CD8-positive, alpha-beta memory T cell (primary cell): Measurements from ENCODE around the gene PDE3B. TPM values are rescaled to one million over a fixed set of nuclear protein-coding genes. Genes with fewer than 3 reads are reported as not detected.
A peak's percentile ranks its signal among the peaks of the same experiment; 100 is the strongest.
"Not testable (repeated sequence)": the region's sequence is repeated elsewhere in the genome, so short reads cannot be mapped to it uniquely, and the experiment has no call there.

Experiments used
- CTCF ChIA-PET: fragments of 350-600 bp; sonication (Branson Sonifier 250); formaldehyde crosslinking; loops from one replicate; lab custom pipeline; 2021; ENCODE audit warnings: antibody characterized with exemption; lab: Charles Lee
- POLR2A ChIA-PET: fragments of 350-600 bp; sonication (Branson Sonifier 250); formaldehyde crosslinking; loops from one replicate; lab custom pipeline; 2021; ENCODE audit warnings: antibody characterized with exemption; lab: Charles Lee
- DNase-seq, 5 donors: peaks; one replicate each; pipeline versions ENCODE4 v3.0.0 to v3.0.0-alpha.2; 2020 to 2022; ENCODE audit warnings: mixed read lengths in 1 of 5
- H3K27ac ChIP-seq: one replicate; pipeline ENCODE4 v1.7.0; 2013; ENCODE audit warnings: low read depth, mild to moderate bottlenecking, low read length, moderate library complexity
- H3K27me3 ChIP-seq: 2 replicates; pipeline ENCODE4 v1.7.0; 2013; ENCODE audit warnings: low read length, mild to moderate bottlenecking; ENCODE audit not compliant: insufficient read depth, poor library complexity, severe bottlenecking
- H3K36me3 ChIP-seq: 2 replicates; pipeline ENCODE4 v1.7.0; 2013; ENCODE audit warnings: mild to moderate bottlenecking, low read length, moderate library complexity; ENCODE audit not compliant: insufficient read depth
- H3K4me1 ChIP-seq: 2 replicates; pipeline ENCODE4 v1.7.0; 2013; ENCODE audit warnings: mild to moderate bottlenecking, low read length, moderate library complexity; ENCODE audit not compliant: insufficient read depth
- H3K4me3 ChIP-seq: 2 replicates; pipeline ENCODE4 v1.7.0; 2013; ENCODE audit warnings: mild to moderate bottlenecking, low read length
- H3K9me3 ChIP-seq: 2 replicates; pipeline ENCODE4 v1.7.0; 2013; ENCODE audit warnings: mild to moderate bottlenecking, low read length
- H3K27ac Mint-ChIP-seq, 8 donors: one replicate each; pipeline ENCODE4 v1.8.0; 2020 to 2021; ENCODE audit warnings: mixed read lengths in 8 of 8, mild to moderate bottlenecking in 6 of 8, inconsistent platforms in 3 of 8, moderate library complexity in 3 of 8
- H3K27me3 Mint-ChIP-seq, 2 donors: one replicate each; pipeline ENCODE4 v1.8.0; 2020 to 2021; ENCODE audit warnings: mixed read lengths in 2 of 2, mild to moderate bottlenecking in 1 of 2, moderate library complexity in 1 of 2
- H3K36me3 Mint-ChIP-seq, 3 donors: one replicate each; pipeline ENCODE4 v1.8.0; 2020 to 2021; ENCODE audit warnings: mixed read lengths in 3 of 3, inconsistent platforms in 1 of 3, mild to moderate bottlenecking in 1 of 3
- H3K4me1 Mint-ChIP-seq, 3 donors: one replicate each; pipeline ENCODE4 v1.8.0; 2020 to 2021; ENCODE audit warnings: mixed read lengths in 3 of 3, inconsistent platforms in 1 of 3, mild to moderate bottlenecking in 1 of 3
- H3K4me3 Mint-ChIP-seq, 7 donors: one replicate each; pipeline ENCODE4 v1.8.0; 2020 to 2021; ENCODE audit warnings: mixed read lengths in 7 of 7, mild to moderate bottlenecking in 6 of 7, moderate library complexity in 4 of 7, inconsistent platforms in 2 of 7
- H3K9me3 Mint-ChIP-seq, 5 donors: one replicate each; pipeline ENCODE4 v1.8.0; 2020 to 2022; ENCODE audit warnings: mixed read lengths in 5 of 5, mild to moderate bottlenecking in 3 of 5, moderate library complexity in 2 of 5, inconsistent platforms in 1 of 5
- polyA plus RNA-seq: library from polyadenylated mRNA; unstranded; fragments of 300-500 nt; fragmentation: Illumina TruSeq; gene quantifications from one replicate; pipeline ENCODE4 v1.2.3, GENCODE V29; 2021
- total RNA-seq, 2 experiments: library from RNA; stranded (reverse); gene quantifications; one replicate each; pipeline ENCODE4 v1.2.3, GENCODE V29; 2021

Gene PDE3B
- total and polyA plus RNA-seq, 3 experiments from 2014 or later = 39.8 to 47.2 (median 47.0) TPM

DNA sequence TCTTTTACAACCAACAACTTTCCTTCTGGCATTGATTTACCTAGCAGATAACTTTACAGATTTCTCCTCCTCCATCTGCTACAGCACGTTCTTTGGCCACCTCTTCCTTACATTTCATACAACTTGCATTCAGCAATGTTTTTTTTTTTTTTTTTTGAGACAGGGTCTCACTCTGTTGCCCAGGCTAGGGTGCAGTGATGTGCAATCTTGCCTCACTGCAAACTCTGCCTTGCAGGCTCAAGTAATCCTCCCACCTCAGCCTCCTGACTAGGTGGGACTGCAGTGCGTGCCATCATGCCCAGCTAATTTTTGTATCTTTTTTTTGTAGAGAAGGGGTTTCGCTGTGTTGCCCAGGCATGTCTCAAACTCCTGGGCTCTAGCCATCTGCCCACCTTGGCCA, 6.5 kb downstream of the PDE3B start:
- H3K27ac Mint-ChIP-seq = peak overlapping the region in 2 of 8 donors; percentile 21 to 23
- POLR2A ChIA-PET = no interaction called here
- H3K4me1 Mint-ChIP-seq = peaks cover 66 to 87% (median 79%) of the 10 kb centered on the region in 3 donors

DNA sequence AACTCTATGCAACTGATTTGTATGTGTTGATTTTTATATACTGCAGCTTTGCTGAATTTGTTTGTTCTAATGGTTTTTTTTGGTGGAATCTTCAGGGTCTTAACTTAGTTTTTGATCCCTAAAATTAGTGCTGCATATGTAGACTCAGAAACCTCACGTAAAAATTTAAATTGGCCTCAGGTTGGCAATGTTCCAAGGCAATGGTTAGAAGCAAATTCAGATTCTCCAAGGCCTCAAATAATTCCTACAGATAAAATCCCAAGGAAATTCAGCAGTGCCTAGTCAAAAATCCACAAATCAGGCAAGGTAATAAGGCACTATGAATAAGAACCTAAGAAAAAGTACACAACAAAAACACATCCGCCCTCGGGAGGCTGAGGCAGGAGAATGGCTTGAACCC, 9.5 kb downstream of the PDE3B start:
- DNase-seq = no peak
- Histone ChIP-seq H3K4me3 (no peak overlapping the region), H3K4me1 (peaks cover 40% of the 10 kb centered on the region), H3K36me3 (peaks cover 3% of the 10 kb centered on the region), H3K9me3 (no peaks in the 10 kb centered on the region), H3K27ac (no peak overlapping the region), H3K27me3 (no peaks in the 10 kb centered on the region)
- Mint-ChIP-seq H3K9me3 (no peaks in the 10 kb centered on the region), H3K36me3 (peaks cover 8 to 76% (median 29%) of the 10 kb centered on the region in 3 donors), H3K27ac (no peak overlapping the region), H3K4me3 (peak overlapping the region in 1 of 7 donors; percentile 21), H3K4me1 (peaks cover 67 to 94% (median 79%) of the 10 kb centered on the region in 3 donors), H3K27me3 (peaks cover 0 to 1% of the 10 kb centered on the region in 2 donors)
- ChIA-PET POLR2A (no interaction called here), CTCF (interaction anchor here (1.3 kb wide), 1 partner anchor 9 kb away, joined by 3 read pairs; the partner anchor contains the start of gene PDE3B)

More for the DNA sequence above, 6.5 kb downstream of the PDE3B start:
- peaks cover 8 to 77% (median 27%) of the 10 kb centered on the region in 3 donors for H3K36me3 Mint-ChIP-seq
- H3K36me3 ChIP-seq = no peaks in the 10 kb centered on the region
- H3K9me3 Mint-ChIP-seq = no peaks in the 10 kb centered on the region
- no peak for DNase-seq
- H3K9me3 ChIP-seq = no peaks in the 10 kb centered on the region
- H3K27me3 Mint-ChIP-seq = peaks cover 3 to 6% of the 10 kb centered on the region in 2 donors
- no peaks in the 10 kb centered on the region for H3K27me3 ChIP-seq
- no peak overlapping the region for H3K4me3 ChIP-seq
- CTCF ChIA-PET = interaction anchor here (1.2 kb wide), 1 partner anchor 15 kb away, joined by 3 read pairs; no protein-coding TSS in a partner anchor
- no peak overlapping the region for H3K27ac ChIP-seq
- peaks cover 32% of the 10 kb centered on the region for H3K4me1 ChIP-seq
- peak overlapping the region in 3 of 7 donors; percentile 28 to 77 (median 40) for H3K4me3 Mint-ChIP-seq

DNA sequence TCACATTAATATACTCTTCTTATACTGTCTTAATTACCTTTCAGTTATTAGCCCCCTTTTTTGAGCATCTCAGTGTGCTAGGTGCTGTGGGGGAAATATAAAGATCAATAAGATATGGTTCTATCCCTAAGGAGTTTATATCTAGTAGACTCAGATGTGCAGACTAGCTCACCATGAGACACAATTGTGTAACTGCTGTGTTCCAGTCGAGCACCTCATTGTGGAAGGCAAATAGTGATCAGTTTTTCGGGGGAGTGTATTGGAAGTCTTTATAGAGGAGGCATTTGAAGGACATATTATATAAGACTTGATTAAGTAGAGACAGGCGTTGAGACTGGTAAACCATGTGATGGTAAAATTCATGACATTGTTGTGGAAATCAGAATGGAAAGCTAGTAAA, 11.8 kb downstream of the PDE3B start:
- H3K27ac ChIP-seq = no peak overlapping the region
- CTCF ChIA-PET = interaction anchor here (1.5 kb wide), 1 partner anchor 252 kb away, joined by 4 read pairs; no protein-coding TSS in a partner anchor
- H3K27me3 Mint-ChIP-seq = peaks cover 0 to 1% of the 10 kb centered on the region in 2 donors
- H3K36me3 Mint-ChIP-seq = peaks cover 7 to 77% (median 28%) of the 10 kb centered on the region in 3 donors
- peaks cover 52 to 88% (median 64%) of the 10 kb centered on the region in 3 donors for H3K4me1 Mint-ChIP-seq
- H3K4me1 ChIP-seq = peaks cover 23% of the 10 kb centered on the region
- H3K9me3 Mint-ChIP-seq = no peaks in the 10 kb centered on the region
- POLR2A ChIA-PET = no interaction called here
- H3K4me3 ChIP-seq = no peak overlapping the region
- H3K27ac Mint-ChIP-seq = no peak overlapping the region
- no peaks in the 10 kb centered on the region for H3K27me3 ChIP-seq
- DNase-seq = no peak
- H3K36me3 ChIP-seq = peaks cover 9% of the 10 kb centered on the region
- H3K4me3 Mint-ChIP-seq = peak overlapping the region in 1 of 7 donors; percentile 12
- H3K9me3 ChIP-seq = no peaks in the 10 kb centered on the region

DNA sequence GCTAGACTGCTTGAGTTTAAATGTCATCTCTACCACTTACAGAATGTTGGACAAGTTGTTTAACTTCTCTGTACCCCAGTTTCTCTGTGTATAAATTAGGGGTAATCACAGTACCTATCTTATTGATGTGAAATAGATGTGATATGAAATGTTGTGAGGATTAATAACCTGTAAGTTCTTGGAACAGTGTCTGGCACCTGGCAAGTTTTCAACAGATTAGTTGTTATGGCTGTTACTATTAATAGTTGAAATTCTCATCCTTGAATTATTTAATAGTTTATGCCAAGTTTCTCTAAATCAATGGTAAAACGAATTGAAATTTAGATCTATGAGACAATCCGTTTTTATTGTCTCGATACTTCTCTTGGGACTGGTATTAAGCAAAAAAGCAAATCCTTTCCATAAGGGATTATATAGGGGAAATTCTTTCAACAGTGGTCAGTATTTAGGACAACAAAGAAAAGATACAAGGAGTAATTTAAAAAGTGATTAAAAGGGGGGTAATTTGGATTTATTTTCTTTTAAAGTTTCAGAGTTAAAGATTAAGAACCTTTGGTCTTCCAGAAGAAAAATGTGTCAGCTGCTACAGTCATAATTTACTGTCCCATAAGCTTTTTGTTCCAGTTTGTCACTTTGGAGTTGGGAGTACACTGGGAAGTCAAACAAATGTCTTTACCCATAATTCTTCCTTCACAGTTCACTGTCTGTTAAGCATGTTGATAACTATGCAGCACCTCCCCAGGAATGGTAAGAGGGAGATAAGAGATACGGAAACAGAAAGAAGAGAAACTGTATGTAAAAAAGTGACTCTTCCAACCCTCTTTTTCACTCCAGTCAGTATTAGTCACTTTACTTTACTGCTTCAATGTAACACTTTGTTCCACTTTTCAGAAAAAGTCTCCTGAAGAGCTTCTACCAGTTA, 13.2 kb downstream of the PDE3B start:
- Mint-ChIP-seq H3K27me3 (peaks cover 0 to 1% of the 10 kb centered on the region in 2 donors), H3K4me1 (peaks cover 47 to 79% (median 51%) of the 10 kb centered on the region in 3 donors), H3K4me3 (peak overlapping the region in 1 of 7 donors; percentile 27), H3K36me3 (peaks cover 12 to 75% (median 27%) of the 10 kb centered on the region in 3 donors), H3K27ac (peak overlapping the region in 2 of 8 donors; percentile 20 to 22), H3K9me3 (no peaks in the 10 kb centered on the region)
- ChIA-PET POLR2A (interaction anchor here (1.1 kb wide), 1 partner anchor 12 kb away, joined by 6 read pairs; no protein-coding TSS in a partner anchor), CTCF (interaction anchor here (0.9 kb wide), 1 partner anchor 173 kb away, joined by 3 read pairs; no protein-coding TSS in a partner anchor)
- peaks cover 15% of the 10 kb centered on the region for H3K4me1 ChIP-seq
- no peak for DNase-seq
- no peaks in the 10 kb centered on the region for H3K9me3 ChIP-seq
- H3K36me3 ChIP-seq = peaks cover 9% of the 10 kb centered on the region
- H3K4me3 ChIP-seq = no peak overlapping the region
- no peaks in the 10 kb centered on the region for H3K27me3 ChIP-seq
- no peak overlapping the region for H3K27ac ChIP-seq

DNA sequence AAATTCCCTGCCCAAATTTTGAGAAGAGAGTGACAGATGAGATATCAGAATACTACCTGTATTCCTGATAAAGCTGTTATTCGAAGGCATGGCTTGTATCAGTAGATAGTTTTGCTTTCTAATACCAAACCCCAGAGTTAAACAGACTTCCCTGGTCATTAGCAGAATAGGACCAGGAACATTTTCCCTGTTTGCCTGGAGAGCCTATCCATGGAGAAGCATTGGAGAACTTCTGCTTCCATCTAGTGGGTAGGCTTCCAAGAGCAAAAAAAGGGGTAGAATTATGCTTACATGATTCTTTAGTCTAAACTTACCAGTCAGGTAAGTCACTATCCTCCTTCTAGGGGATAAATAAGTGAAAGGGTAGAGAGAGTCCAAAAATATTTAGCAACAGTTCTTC, 14.2 kb downstream of the PDE3B start:
- no peaks in the 10 kb centered on the region for H3K9me3 ChIP-seq
- DNase-seq = no peak
- no peaks in the 10 kb centered on the region for H3K27me3 ChIP-seq
- ChIA-PET CTCF (no interaction called here), POLR2A (no interaction called here)
- peaks cover 0 to 1% of the 10 kb centered on the region in 2 donors for H3K27me3 Mint-ChIP-seq
- H3K36me3 Mint-ChIP-seq = peaks cover 12 to 74% (median 30%) of the 10 kb centered on the region in 3 donors
- H3K9me3 Mint-ChIP-seq = no peaks in the 10 kb centered on the region
- no peak overlapping the region for H3K4me3 ChIP-seq
- H3K4me1 ChIP-seq = peaks cover 11% of the 10 kb centered on the region
- H3K27ac Mint-ChIP-seq = no peak overlapping the region
- H3K4me3 Mint-ChIP-seq = no peak overlapping the region
- H3K4me1 Mint-ChIP-seq = peaks cover 41 to 69% (median 41%) of the 10 kb centered on the region in 3 donors
- peaks cover 9% of the 10 kb centered on the region for H3K36me3 ChIP-seq
- no peak overlapping the region for H3K27ac ChIP-seq

DNA sequence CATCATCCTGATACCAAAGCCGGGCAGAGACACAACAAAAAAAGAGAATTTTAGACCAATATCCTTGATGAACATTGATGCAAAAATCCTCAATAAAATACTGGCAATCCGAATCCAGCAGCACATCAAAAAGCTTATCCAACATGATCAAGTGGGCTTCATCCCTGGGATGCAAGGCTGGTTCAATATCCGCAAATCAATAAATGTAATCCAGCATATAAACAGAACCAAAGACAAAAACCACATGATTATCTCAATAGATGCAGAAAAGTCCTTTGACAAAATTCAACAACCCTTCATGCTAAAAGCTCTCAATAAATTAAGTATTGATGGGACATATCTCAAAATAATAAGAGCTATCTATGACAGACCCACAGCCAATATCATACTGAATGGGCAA, 21.3 kb downstream of the PDE3B start:
- H3K27ac Mint-ChIP-seq = peak overlapping the region in 1 of 8 donors; percentile 3
- H3K27me3 ChIP-seq, H3K9me3 ChIP-seq, DNase-seq, H3K27ac ChIP-seq, H3K27me3 Mint-ChIP-seq, H3K4me3 ChIP-seq, H3K4me1 ChIP-seq, H3K4me3 Mint-ChIP-seq, H3K36me3 ChIP-seq, CTCF ChIA-PET, POLR2A ChIA-PET: not testable (repeated sequence)
- peaks cover 0 to 11% (median 4%) of the 10 kb centered on the region in 5 donors for H3K9me3 Mint-ChIP-seq
- peaks cover 17 to 31% (median 23%) of the 10 kb centered on the region in 3 donors for H3K4me1 Mint-ChIP-seq
- H3K36me3 Mint-ChIP-seq = peaks cover 9 to 37% (median 20%) of the 10 kb centered on the region in 3 donors

DNA sequence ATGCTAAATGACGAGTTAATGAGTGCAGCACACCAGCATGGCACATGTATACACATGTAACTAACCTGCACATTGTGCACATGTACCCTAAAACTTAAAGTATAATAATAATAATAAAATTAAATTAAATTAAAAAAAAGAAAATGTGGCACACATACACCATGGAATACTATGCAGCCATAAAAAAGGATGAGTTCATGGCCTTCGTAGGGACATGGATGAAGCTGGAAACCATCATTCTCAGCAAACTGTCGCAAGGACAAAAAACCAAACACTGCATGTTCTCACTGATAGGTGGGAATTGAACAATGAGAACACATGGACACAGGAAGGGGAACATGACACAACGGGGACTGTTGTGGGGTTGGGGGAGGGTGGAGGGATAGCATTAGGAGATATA, 23.7 kb downstream of the PDE3B start:
- H3K27ac ChIP-seq, H3K27me3 ChIP-seq, H3K4me1 ChIP-seq, H3K9me3 ChIP-seq, H3K4me3 Mint-ChIP-seq, H3K27ac Mint-ChIP-seq, H3K4me3 ChIP-seq, DNase-seq, H3K27me3 Mint-ChIP-seq, CTCF ChIA-PET, H3K36me3 ChIP-seq: not testable (repeated sequence)
- peaks cover 24 to 48% (median 42%) of the 10 kb centered on the region in 3 donors for H3K4me1 Mint-ChIP-seq
- POLR2A ChIA-PET = interaction anchor here (0.6 kb wide), 1 partner anchor 65 kb away, joined by 3 read pairs; no protein-coding TSS in a partner anchor
- peaks cover 2 to 32% (median 11%) of the 10 kb centered on the region in 3 donors for H3K36me3 Mint-ChIP-seq
- peaks cover 0 to 11% (median 4%) of the 10 kb centered on the region in 5 donors for H3K9me3 Mint-ChIP-seq
